Measurements from ENCODE around the gene TMEM156. TPM values are rescaled to one million over a fixed set of nuclear protein-coding genes. Genes with fewer than 3 reads are reported as not detected.
A peak's percentile ranks its signal among the peaks of the same experiment; 100 is the strongest.

TMEM156 gene
- polyA plus RNA-seq, 1 of the 3 experiments (the other 2 are of a cell fraction) = 0.13 TPM

GRCh38 chr4:38983787-38984598, 48.2 kb downstream of the TMEM156 start:
- POLR2A ChIA-PET = interaction anchor here (0.7 kb wide), 1 partner anchor 313 kb away, joined by 3 read pairs; no protein-coding TSS in a partner anchor

GRCh38 chr4:38983291-38983690, 48.9 kb downstream of the TMEM156 start:
- H3K79me2 ChIP-seq (ENCODE audit: insufficient read depth) = no peaks in the 10 kb centered on the region
- H2AFZ ChIP-seq (ENCODE audit: low read depth) = no peak overlapping the region
- H3F3A ChIP-seq (replicated peaks; ENCODE audit: insufficient read depth) = no peaks in the 10 kb centered on the region
- H4K20me1 ChIP-seq (ENCODE audit: insufficient read depth) = no peaks in the 10 kb centered on the region
- no peaks in the 10 kb centered on the region for H3K9me2 ChIP-seq
- H3K27me3 ChIP-seq (ENCODE audit: insufficient read depth) = no peaks in the 10 kb centered on the region
- no peak overlapping the region for H3K27ac ChIP-seq (ENCODE audit: low read depth in 2 of 2, low read length in 1 of 2)
- H3K4me3 ChIP-seq (ENCODE audit: low read depth in 2 of 2, low read length in 1 of 2) = no peak overlapping the region
- TF ChIP-seq REST (IDR thresholded peaks at IDR 0.05; ENCODE audit: low read depth, low read length) (no peak), SMC3 (IDR thresholded peaks at IDR 0.05; ENCODE audit: low read depth, low read length) (no peak), MEF2A (IDR thresholded peaks at IDR 0.05; ENCODE audit: borderline replicate concordance, low read depth) (no peak), TCF12 (IDR thresholded peaks at IDR 0.05) (no peak), PBX3 (IDR thresholded peaks at IDR 0.05) (no peak)
- H3K9me3 ChIP-seq = no peaks in the 10 kb centered on the region
- CTCF ChIA-PET = no interaction called here
- no peak overlapping the region for H3K4me2 ChIP-seq
- H3K36me3 ChIP-seq (replicated peaks in 1 of 2; ENCODE audit: control insufficient read depth in 1 of 2, insufficient read depth in 2 of 2, low read length in 1 of 2) = no peaks in the 10 kb centered on the region
- POLR2A ChIA-PET = no interaction called here
- H3K4me1 ChIP-seq (ENCODE audit: control insufficient read depth in 1 of 2, insufficient read depth in 2 of 2, low read depth in 1 of 2, low read length in 1 of 2) = peaks cover 18 to 32% of the 10 kb centered on the region in 2 experiments; a peak in 3 of 4 replicates
- DNase-seq = no peak
- H3K9ac ChIP-seq = no peak overlapping the region
- 91% methylated on average over 6 of the region's 6 CpGs for WGBS (ENCODE audit: low lambda C conversion rate)

More at GRCh38 chr4:38983787-38984598, 48.2 kb downstream of the TMEM156 start:
- Histone ChIP-seq H3F3A (replicated peaks; ENCODE audit: insufficient read depth) (no peaks in the 10 kb centered on the region), H3K4me2 (no peak overlapping the region), H3K36me3 (replicated peaks in 1 of 2; ENCODE audit: control insufficient read depth in 1 of 2, insufficient read depth in 2 of 2, low read length in 1 of 2) (no peaks in the 10 kb centered on the region), H4K20me1 (ENCODE audit: insufficient read depth) (no peaks in the 10 kb centered on the region), H3K4me1 (ENCODE audit: control insufficient read depth in 1 of 2, insufficient read depth in 2 of 2, low read depth in 1 of 2, low read length in 1 of 2) (peaks cover 18 to 29% of the 10 kb centered on the region in 2 experiments; a peak in 3 of 4 replicates), H3K4me3 (ENCODE audit: low read depth in 2 of 2, low read length in 1 of 2) (no peak overlapping the region), H3K9ac (no peak overlapping the region), H3K27ac (ENCODE audit: low read depth in 2 of 2, low read length in 1 of 2) (no peak overlapping the region), H3K9me2 (no peaks in the 10 kb centered on the region), H3K79me2 (ENCODE audit: insufficient read depth) (no peaks in the 10 kb centered on the region), H3K9me3 (no peaks in the 10 kb centered on the region), H3K27me3 (ENCODE audit: insufficient read depth) (no peaks in the 10 kb centered on the region), H2AFZ (ENCODE audit: low read depth) (peak overlapping the region; percentile 32; the same call in 1 of the 2 replicates)
- TF ChIP-seq MXI1 (IDR thresholded peaks at IDR 0.05; ENCODE audit: low read depth, low read length) (no peak), EP300 (IDR thresholded peaks at IDR 0.05; ENCODE audit: borderline replicate concordance in 1 of 2, low read depth in 1 of 2, low read length in 1 of 2) (0 out of 4 replicates have a peak, but pooled peaks of 1 of the 2 experiments have one; percentile 26)
- 75% methylated on average over 12 of the region's 12 CpGs for WGBS (ENCODE audit: low lambda C conversion rate)
- CTCF ChIA-PET = interaction anchor here (0.7 to 1.8 kb wide), 3 partner anchors 81 to 668 kb away, joined by 3 to 7 read pairs (median 3); no protein-coding TSS in a partner anchor
- peak; percentile 11 for DNase-seq
